OCI-LY7 (cell line): ENCODE measurements around the gene ZFYVE28. TPM values are rescaled to one million over a fixed set of nuclear protein-coding genes. Genes with fewer than 3 reads are reported as not detected.

ENCODE experiments used
- BruUV-seq: library from RNA; stranded (reverse); fragments of 400-500 nt; replicated peaks from 2 replicates; lab custom pipeline; 2021; lab: Mats Ljungman, UMichigan
- CTCF ChIA-PET: fragments of 300-600 bp; sonication (Branson Sonifier 250); formaldehyde crosslinking; loops from one replicate; lab custom pipeline; 2022; ENCODE audit warnings: antibody characterized with exemption; ENCODE audit not compliant: unreplicated experiment; lab: Charles Lee
- POLR2A ChIA-PET: fragments of 300-600 bp; sonication (Branson Sonifier 250); formaldehyde crosslinking; loops from one replicate; lab custom pipeline; 2022; ENCODE audit warnings: antibody characterized with exemption; lab: Charles Lee
- DNase-seq: peaks from one replicate; pipeline ENCODE4 v3.0.0-alpha.2; 2015; ENCODE audit warnings: low spot score
- H2AFZ ChIP-seq: fragments of 200-600 bp; sonication (generic), shearing (Covaris generic); 2 replicates; pipeline ENCODE4 v1.6.1; 2014; ENCODE audit warnings: mild to moderate bottlenecking, antibody characterized with exemption, low read length, moderate library complexity
- H3K27ac ChIP-seq: fragments of 200-600 bp; sonication (generic); 2 replicates; pipeline ENCODE4 v1.5.1; 2014; ENCODE audit warnings: mixed run types, low read depth, mild to moderate bottlenecking, moderate library complexity, low read length, inconsistent platforms; ENCODE audit not compliant: poor library complexity, severe bottlenecking
- H3K36me3 ChIP-seq: fragments of 200-600 bp; sonication (generic); 2 replicates; pipeline ENCODE4 v1.6.1; 2014; ENCODE audit warnings: mild to moderate bottlenecking, antibody characterized with exemption, low read length, moderate library complexity, mixed read lengths; ENCODE audit not compliant: insufficient read depth
- H3K4me1 ChIP-seq: fragments of 200-600 bp; sonication (generic); 2 replicates; pipeline ENCODE4 v1.5.1; 2014; ENCODE audit warnings: mild to moderate bottlenecking, low read length; ENCODE audit not compliant: insufficient read depth, poor library complexity, severe bottlenecking
- H3K4me2 ChIP-seq: fragments of 200-600 bp; sonication (generic); 2 replicates; pipeline ENCODE4 v1.6.1; 2014; ENCODE audit warnings: mild to moderate bottlenecking, low read length
- H3K4me3 ChIP-seq: fragments of 200-600 bp; sonication (generic); 2 replicates; pipeline ENCODE4 v1.5.1; 2014; ENCODE audit warnings: mild to moderate bottlenecking, low read depth, low read length; ENCODE audit not compliant: poor library complexity, severe bottlenecking
- H3K79me2 ChIP-seq: fragments of 200-600 bp; sonication (generic); 2 replicates; pipeline ENCODE4 v1.6.1; 2016; ENCODE audit warnings: low read depth, mild to moderate bottlenecking, low read length, moderate library complexity, mixed read lengths; ENCODE audit not compliant: insufficient read depth
- H3K9me2 ChIP-seq: fragments of 200-600 bp; sonication (generic); 2 replicates; pipeline ENCODE4 v1.6.1; 2016; ENCODE audit warnings: mild to moderate bottlenecking, low read length, mixed read lengths; ENCODE audit not compliant: insufficient read depth
- H3K9me3 ChIP-seq: fragments of 200-600 bp; sonication (generic); 2 replicates; pipeline ENCODE4 v1.6.1; 2014; ENCODE audit warnings: mild to moderate bottlenecking, mixed run types, low read length, mixed read lengths
- H4K20me1 ChIP-seq: fragments of 200-600 bp; sonication (generic); 2 replicates; pipeline ENCODE4 v1.6.1; 2014; ENCODE audit warnings: mild to moderate bottlenecking, antibody characterized with exemption, low read length, moderate library complexity, mixed read lengths; ENCODE audit not compliant: insufficient read depth
- CTCF ChIP-seq: fragments of 200-600 bp; sonication (generic); conservative IDR thresholded peaks from 2 replicates; pipeline ENCODE4 v1.5.1; 2014; ENCODE audit warnings: mild to moderate bottlenecking, antibody characterized with exemption, low read length, moderate library complexity, mixed read lengths
- EZH2phosphoT487 ChIP-seq: fragments of 200-600 bp; sonication (generic); IDR thresholded peaks from 2 replicates; pipeline ENCODE4 v1.6.1; 2018; ENCODE audit warnings: low read depth, borderline replicate concordance, mild to moderate bottlenecking, mixed run types, antibody characterized with exemption, low read length, moderate library complexity, mixed read lengths
- intact Hi-C: fragments of 100-400 bp; cut with micrococcal nuclease; formaldehyde crosslinking; loops from one replicate; pipeline ENCODE4 v1.10.0; 2022; ENCODE audit not compliant: unreplicated experiment
- total RNA-seq, 2 experiments: library from RNA; depleted of rRNA in 1 of 2; stranded (reverse); fragments of >200 nt in 1 of 2; shearing (Covaris generic) in 1 of 2; gene quantifications; 2 replicates each; pipeline ENCODE4 v1.2.3, GENCODE V29; 2014 to 2022

Gene ZFYVE28
- total RNA-seq, 2 experiments from 2014 or later, result 0.32 TPM; not detected in 1

- ChIA-PET POLR2A (interaction anchor here (2.4 kb wide), 1 partner anchor 22 kb away, joined by 7 read pairs; the partner anchor contains the start of genes HAUS3 and POLN), CTCF (interaction anchor here (1.0 kb wide), 1 partner anchor 33 kb away, joined by 3 read pairs; no protein-coding TSS in a partner anchor)
- Histone ChIP-seq H3K27ac (no peak overlapping the region), H2AFZ (no peak overlapping the region), H3K4me1 (peaks cover 20% of the 10 kb centered on the region), H3K36me3 (no peaks in the 10 kb centered on the region), H4K20me1 (no peaks in the 10 kb centered on the region), H3K9me2 (no peaks in the 10 kb centered on the region), H3K4me3 (no peak overlapping the region), H3K4me2 (peak overlapping the region; percentile 21; the same call in 1 of the 2 replicates), H3K9me3 (no peaks in the 10 kb centered on the region), H3K79me2 (no peaks in the 10 kb centered on the region)
- no TSS peak for BruUV-seq
- no peak for TF ChIP-seq EZH2phosphoT487
- TF ChIP-seq CTCF, result no peak
- intact Hi-C loops, result no loop called here
- peak; percentile 49 for DNase-seq
These were observed 154.5 kb downstream of the ZFYVE28 start for GRCh38 chr4:2263926-2264321.

- no TSS peak for BruUV-seq
- CTCF ChIA-PET, result interaction anchor here (1.0 kb wide), 1 partner anchor 35 kb away, joined by 3 read pairs; no protein-coding TSS in a partner anchor
These were observed 155.5 kb downstream of the ZFYVE28 start for GRCh38 chr4:2262944-2263250.

More at GRCh38 chr4:2262944-2263250, 155.5 kb downstream of the ZFYVE28 start:
- Histone ChIP-seq H3K27ac (peak overlapping the region; percentile 49), H3K4me2 (peak overlapping the region; percentile 81), H3K79me2 (no peaks in the 10 kb centered on the region), H4K20me1 (no peaks in the 10 kb centered on the region), H2AFZ (peak overlapping the region; percentile 72; the same call in 1 of the 2 replicates), H3K4me3 (peak overlapping the region; percentile 71), H3K36me3 (no peaks in the 10 kb centered on the region), H3K9me2 (no peaks in the 10 kb centered on the region), H3K9me3 (no peaks in the 10 kb centered on the region), H3K4me1 (peaks cover 20% of the 10 kb centered on the region)
- DNase-seq, result no peak
- intact Hi-C loops, result loop anchor here (1.0 kb wide), 1 partner anchor 21 kb away; the partner anchor contains the start of genes HAUS3 and POLN
- no peak for TF ChIP-seq CTCF
- no peak for TF ChIP-seq EZH2phosphoT487
- POLR2A ChIA-PET, result interaction anchor here (0.6 to 2.4 kb wide), 5 partner anchors 21 to 206 kb away, joined by 3 to 7 read pairs (median 3); partner anchors contain the start of genes HAUS3, POLN and RNF4
